MM.1S (cell line): ENCODE results near the gene AQP10.

Source experiments
- CTCF ChIP-seq: fragments of 300-600 bp; sonication (generic); IDR thresholded peaks from 2 replicates; pipeline ENCODE4 v1.5.1; 2016; ENCODE audit warnings: antibody characterized with exemption, low read length, mixed read lengths
- EZH2 ChIP-seq: fragments of 300-600 bp; sonication (generic); optimal IDR thresholded peaks from 2 replicates; pipeline ENCODE3; 2017; ENCODE audit warnings: low read depth, mild to moderate bottlenecking, antibody characterized with exemption, low read length, mixed read lengths
- EZH2phosphoT487 ChIP-seq: fragments of 300-600 bp; sonication (generic); IDR thresholded peaks from 2 replicates; pipeline ENCODE4 v1.6.1; 2018; ENCODE audit warnings: antibody characterized with exemption, low read length

GRCh38 chr1:154288661-154289060 lies 32.2 kb upstream of the AQP10 start:
- no peak for TF ChIP-seq EZH2phosphoT487
- no peak for TF ChIP-seq CTCF
- TF ChIP-seq EZH2 = no peak
